ENCODE results near the gene KRT36.

Gene KRT36

DNA sequence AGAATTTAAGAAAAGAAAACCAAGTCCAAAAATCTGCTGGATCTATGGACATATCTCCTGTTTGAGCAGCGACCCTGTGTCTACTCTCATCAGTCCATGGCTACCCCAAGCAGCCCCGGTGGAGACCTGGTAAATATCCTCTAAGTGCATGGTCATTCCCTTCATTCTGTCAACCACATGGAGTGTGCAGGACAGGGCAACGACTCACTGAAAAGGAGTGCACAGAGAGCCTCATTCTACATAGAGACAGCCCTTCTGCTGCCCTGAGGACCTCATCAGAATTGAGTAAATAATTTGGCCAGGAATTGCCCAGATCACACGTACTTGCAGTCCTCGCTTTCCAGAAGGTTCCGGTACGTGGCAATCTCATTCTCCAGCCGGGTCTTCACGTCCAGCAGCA is 51.9 kb downstream of the KRT36 start:
- TF ChIP-seq, protein P1, sequence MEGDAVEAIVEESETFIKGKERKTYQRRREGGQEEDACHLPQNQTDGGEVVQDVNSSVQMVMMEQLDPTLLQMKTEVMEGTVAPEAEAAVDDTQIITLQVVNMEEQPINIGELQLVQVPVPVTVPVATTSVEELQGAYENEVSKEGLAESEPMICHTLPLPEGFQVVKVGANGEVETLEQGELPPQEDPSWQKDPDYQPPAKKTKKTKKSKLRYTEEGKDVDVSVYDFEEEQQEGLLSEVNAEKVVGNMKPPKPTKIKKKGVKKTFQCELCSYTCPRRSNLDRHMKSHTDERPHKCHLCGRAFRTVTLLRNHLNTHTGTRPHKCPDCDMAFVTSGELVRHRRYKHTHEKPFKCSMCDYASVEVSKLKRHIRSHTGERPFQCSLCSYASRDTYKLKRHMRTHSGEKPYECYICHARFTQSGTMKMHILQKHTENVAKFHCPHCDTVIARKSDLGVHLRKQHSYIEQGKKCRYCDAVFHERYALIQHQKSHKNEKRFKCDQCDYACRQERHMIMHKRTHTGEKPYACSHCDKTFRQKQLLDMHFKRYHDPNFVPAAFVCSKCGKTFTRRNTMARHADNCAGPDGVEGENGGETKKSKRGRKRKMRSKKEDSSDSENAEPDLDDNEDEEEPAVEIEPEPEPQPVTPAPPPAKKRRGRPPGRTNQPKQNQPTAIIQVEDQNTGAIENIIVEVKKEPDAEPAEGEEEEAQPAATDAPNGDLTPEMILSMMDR (IDR thresholded peaks at IDR 0.05; ENCODE audit: poor library complexity, severe bottlenecking), result no peak
- Histone ChIP-seq H3K4me1 (ENCODE audit: insufficient read depth, poor library complexity, severe bottlenecking) (no peaks in the 10 kb centered on the region), H3K4me3 (ENCODE audit: severe bottlenecking) (no peak overlapping the region), H3K27me3 (ENCODE audit: insufficient read depth, poor library complexity, severe bottlenecking) (no peaks in the 10 kb centered on the region), H3K9me3 (ENCODE audit: severe bottlenecking) (no peaks in the 10 kb centered on the region), H3K36me3 (ENCODE audit: low read depth) (no peaks in the 10 kb centered on the region), H3K27ac (ENCODE audit: poor library complexity, severe bottlenecking) (no peak overlapping the region)
- no peak for DNase-seq (ENCODE audit: low spot score)
- ATAC-seq (ENCODE audit: low read depth), result no peak

DNA sequence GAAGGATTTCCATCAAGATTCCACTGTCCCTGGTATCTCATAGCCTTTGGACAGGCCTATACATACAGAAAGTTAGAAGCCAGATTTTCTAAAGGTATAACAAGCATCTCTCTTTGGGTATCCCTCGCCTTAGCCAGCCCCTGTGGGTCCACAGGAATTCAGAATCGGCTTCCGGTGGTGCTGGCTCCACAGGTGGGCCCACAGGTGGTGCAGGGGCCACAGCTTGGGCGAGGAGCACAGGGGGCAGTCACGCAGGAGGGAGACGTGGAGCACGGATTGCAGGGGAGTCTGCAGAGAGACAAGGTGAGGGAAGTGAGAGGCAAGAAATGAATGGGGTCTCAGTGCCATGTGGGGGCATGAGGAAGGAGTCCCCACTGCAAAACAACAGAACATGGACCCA is 52.5 kb downstream of the KRT36 start:
- Histone ChIP-seq H3K4me3 (ENCODE audit: severe bottlenecking) (no peak overlapping the region), H3K27ac (ENCODE audit: poor library complexity, severe bottlenecking) (no peak overlapping the region), H3K4me1 (ENCODE audit: insufficient read depth, poor library complexity, severe bottlenecking) (no peaks in the 10 kb centered on the region), H3K9me3 (ENCODE audit: severe bottlenecking) (no peaks in the 10 kb centered on the region), H3K27me3 (ENCODE audit: insufficient read depth, poor library complexity, severe bottlenecking) (no peaks in the 10 kb centered on the region), H3K36me3 (ENCODE audit: low read depth) (no peaks in the 10 kb centered on the region)
- ATAC-seq (ENCODE audit: low read depth) (no peak), DNase-seq (ENCODE audit: low spot score) (no peak)
- TF ChIP-seq, protein P1 (IDR thresholded peaks at IDR 0.05; ENCODE audit: poor library complexity, severe bottlenecking), result no peak
